Loucy (cell line): ENCODE results near the gene COX20.

Experiments used
- CTCF ChIP-seq: fragments of 200-600 bp; sonication (generic); conservative IDR thresholded peaks from 2 replicates; pipeline ENCODE4 v1.5.1; 2014; ENCODE audit warnings: mild to moderate bottlenecking, antibody characterized with exemption, low read length
- EZH2phosphoT487 ChIP-seq: fragments of 200-600 bp; IDR thresholded peaks from 2 replicates; pipeline ENCODE4 v1.6.1; 2018; ENCODE audit warnings: antibody characterized with exemption, mild to moderate bottlenecking, moderate library complexity, borderline replicate concordance

- TF ChIP-seq CTCF (no peak), EZH2phosphoT487 (no peak)
Observed at GRCh38 chr1:244839656-244840055, 4.2 kb downstream of the COX20 start.
